Measurements from ENCODE around the gene BPIFB1. TPM values are rescaled to one million over a fixed set of nuclear protein-coding genes. Genes with fewer than 3 reads are reported as not detected.

The BPIFB1 gene
- total and polyA plus RNA-seq, 2 of the 13 experiments (the other 11 are each of a cell fraction or from before 2014, with no cell fraction given), result 0.82 to 4.4 TPM

DNA sequence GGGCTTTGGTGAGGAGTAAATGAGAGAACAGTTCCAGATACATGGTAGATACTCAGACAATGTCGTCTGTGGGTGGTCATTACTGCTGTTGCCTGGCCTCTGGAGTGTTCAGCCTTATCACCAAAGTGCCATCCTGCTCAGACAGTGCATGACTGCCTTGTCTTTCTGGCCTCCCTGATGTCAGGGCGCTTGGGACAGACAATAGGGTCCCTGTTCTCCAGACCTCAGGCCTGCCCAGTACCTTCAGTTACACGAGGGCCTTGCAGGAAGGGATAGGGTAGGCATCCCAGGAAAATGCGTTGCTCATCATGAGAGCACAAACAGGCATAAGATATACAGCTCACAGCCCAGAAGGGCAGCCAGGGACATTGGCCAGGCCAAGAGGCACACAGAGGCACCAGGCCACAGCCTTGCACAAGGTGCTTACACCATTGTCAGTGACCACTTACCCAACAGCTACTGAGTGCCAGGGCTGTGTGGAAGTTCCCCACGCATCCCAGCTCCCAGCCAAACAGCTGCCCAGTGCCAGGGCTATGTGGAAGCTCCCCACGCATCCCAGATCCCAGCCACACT is 27.4 kb downstream of the BPIFB1 start (continued):
- TF ChIP-seq EP300 (IDR thresholded peaks at IDR 0.05; ENCODE audit: low read depth in 2 of 2, low read length in 2 of 2) (no peak), EP300 (CRISPR knock-in tag; IDR thresholded peaks at IDR 0.05; ENCODE audit: borderline replicate concordance) (no peak), ZNF674 (CRISPR knock-in tag; IDR thresholded peaks at IDR 0.05; ENCODE audit: low read depth) (no peak), CAMTA2 (CRISPR knock-in tag; IDR thresholded peaks at IDR 0.05; ENCODE audit: borderline replicate concordance) (no peak), NONO (IDR thresholded peaks at IDR 0.05) (no peak), NONO (CRISPR knock-in tag; conservative IDR thresholded peaks at IDR 0.05) (no peak), PCBP2 (optimal IDR thresholded peaks at IDR 0.05; ENCODE audit: low read depth, low read length, poor library complexity, severe bottlenecking) (no peak), ZNF296 (CRISPR knock-in tag; conservative IDR thresholded peaks at IDR 0.05) (no peak), KDM1A (CRISPR knock-in tag; IDR thresholded peaks at IDR 0.05) (0 out of 2 replicates have a peak, but pooled peaks have one; percentile 26), PHF20 (CRISPR knock-in tag; IDR thresholded peaks at IDR 0.05) (no peak), FOXO4 (CRISPR knock-in tag; conservative IDR thresholded peaks at IDR 0.05) (no peak), ZNF777 (CRISPR knock-in tag; IDR thresholded peaks at IDR 0.05) (no peak), ZNF891 (CRISPR knock-in tag; IDR thresholded peaks at IDR 0.05) (no peak; the same call in 1 of the 2 replicates), MBD4 (IDR thresholded peaks at IDR 0.05; ENCODE audit: borderline replicate concordance, low read length) (no peak), ATM (IDR thresholded peaks at IDR 0.05; ENCODE audit: borderline replicate concordance) (no peak), ZNF790 (CRISPR knock-in tag; IDR thresholded peaks at IDR 0.05; ENCODE audit: borderline replicate concordance) (no peak), ZNF468 (CRISPR knock-in tag; IDR thresholded peaks at IDR 0.05) (0 out of 2 replicates have a peak, but pooled peaks have one; percentile 56), KDM5A (IDR thresholded peaks at IDR 0.05; ENCODE audit: borderline replicate concordance, low read length) (no peak), KDM2A (CRISPR knock-in tag; IDR thresholded peaks at IDR 0.05; ENCODE audit: borderline replicate concordance, low read depth) (no peak), GPN1 (CRISPR knock-in tag; IDR thresholded peaks at IDR 0.05; ENCODE audit: borderline replicate concordance) (no peak), THAP8 (CRISPR knock-in tag; IDR thresholded peaks at IDR 0.05; ENCODE audit: borderline replicate concordance) (no peak)

Measured in HepG2 (cell line).